ENCODE measurements around the gene LRP4.

LRP4 gene

DNA sequence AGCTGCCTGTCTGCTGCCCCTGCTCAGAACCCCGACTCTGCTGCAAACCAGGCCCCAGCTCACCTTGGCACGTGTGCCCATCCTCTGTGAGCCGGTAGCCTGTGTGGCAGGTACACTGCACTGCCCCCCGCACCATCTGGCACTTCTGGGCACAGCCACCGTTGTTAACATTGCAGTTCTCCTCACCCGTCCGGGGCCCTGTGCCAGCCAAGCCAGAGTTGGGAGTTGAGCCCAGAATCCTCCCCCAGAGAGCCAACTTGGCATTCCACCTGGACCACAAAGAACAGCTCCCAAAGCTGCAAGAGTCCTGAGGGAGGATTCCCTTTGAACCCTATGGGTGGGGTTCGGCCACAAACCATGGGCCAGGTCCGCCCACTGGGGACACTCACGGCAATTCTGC lies 22.5 kb downstream of the LRP4 start:
- no peak for DNase-seq (ENCODE audit: low read depth, low spot score)

DNA sequence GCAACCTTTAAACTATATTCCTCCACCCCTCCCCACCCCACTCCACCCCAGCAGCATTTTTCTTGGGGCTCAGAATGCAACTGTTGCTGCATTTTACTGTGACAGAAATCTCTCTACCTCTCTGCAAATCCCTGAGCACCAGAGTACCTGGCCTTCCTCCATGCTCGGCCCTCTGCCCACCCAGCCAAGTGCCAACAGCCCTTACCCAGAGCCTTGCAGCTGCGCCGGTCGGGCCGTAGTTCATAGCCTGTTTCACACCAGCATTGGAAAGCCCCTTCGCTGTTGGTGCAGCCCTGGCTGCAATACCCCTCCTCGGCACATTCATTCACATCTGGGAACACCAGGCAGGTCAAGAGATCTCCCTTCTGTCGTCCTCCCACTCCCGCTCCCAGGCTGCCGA lies 23.4 kb downstream of the LRP4 start:
- no peak for DNase-seq (ENCODE audit: low read depth, low spot score)

DNA sequence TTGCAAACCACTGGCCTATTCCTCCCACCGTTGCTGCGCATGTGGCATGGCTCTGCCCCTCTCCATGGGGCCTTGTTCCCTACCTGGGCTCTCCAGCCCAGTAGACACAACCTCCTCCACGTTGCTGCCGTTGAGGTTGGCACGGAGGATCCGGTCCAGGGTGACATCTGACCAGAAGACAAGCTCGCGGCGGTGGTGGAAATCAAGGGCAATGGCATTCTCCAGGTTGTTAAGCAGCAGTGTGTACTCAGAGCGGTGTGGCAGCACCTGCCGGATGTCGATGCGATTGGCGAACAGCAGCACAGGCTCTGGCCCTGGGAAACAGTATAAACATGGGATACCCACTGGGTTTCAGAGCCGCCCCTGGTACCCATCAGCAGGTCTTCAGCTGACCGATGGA lies 23.8 kb downstream of the LRP4 start:
- DNase-seq (ENCODE audit: low read depth, low spot score) = no peak

DNA sequence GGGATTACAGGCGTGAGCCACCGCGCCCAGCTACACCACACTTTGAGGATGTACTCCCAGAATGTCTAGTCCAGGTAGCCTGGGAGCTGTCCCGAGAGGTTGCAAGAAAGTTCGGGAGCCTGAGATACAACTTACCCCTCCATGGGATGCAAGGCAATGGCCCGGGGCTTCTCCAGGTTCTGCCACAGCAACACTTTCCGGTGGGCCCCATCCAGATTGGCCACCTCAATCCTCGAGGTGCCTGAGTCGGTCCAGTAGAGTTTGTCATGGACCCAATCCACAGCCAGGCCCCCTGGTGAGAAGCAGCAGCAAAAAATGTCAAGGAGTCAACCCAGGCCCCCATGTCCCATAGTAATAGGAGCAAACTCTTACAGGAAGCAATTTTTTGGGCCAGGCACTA lies 25.5 kb downstream of the LRP4 start:
- no peak for DNase-seq (ENCODE audit: low read depth, low spot score)

GRCh38 chr11:46892109-46892508 lies 26.2 kb downstream of the LRP4 start:
- no peak for DNase-seq (ENCODE audit: low read depth, low spot score)

- no peak for DNase-seq (ENCODE audit: low read depth, low spot score)
These were observed 27.7 kb downstream of the LRP4 start for GRCh38 chr11:46890665-46891064.

DNA sequence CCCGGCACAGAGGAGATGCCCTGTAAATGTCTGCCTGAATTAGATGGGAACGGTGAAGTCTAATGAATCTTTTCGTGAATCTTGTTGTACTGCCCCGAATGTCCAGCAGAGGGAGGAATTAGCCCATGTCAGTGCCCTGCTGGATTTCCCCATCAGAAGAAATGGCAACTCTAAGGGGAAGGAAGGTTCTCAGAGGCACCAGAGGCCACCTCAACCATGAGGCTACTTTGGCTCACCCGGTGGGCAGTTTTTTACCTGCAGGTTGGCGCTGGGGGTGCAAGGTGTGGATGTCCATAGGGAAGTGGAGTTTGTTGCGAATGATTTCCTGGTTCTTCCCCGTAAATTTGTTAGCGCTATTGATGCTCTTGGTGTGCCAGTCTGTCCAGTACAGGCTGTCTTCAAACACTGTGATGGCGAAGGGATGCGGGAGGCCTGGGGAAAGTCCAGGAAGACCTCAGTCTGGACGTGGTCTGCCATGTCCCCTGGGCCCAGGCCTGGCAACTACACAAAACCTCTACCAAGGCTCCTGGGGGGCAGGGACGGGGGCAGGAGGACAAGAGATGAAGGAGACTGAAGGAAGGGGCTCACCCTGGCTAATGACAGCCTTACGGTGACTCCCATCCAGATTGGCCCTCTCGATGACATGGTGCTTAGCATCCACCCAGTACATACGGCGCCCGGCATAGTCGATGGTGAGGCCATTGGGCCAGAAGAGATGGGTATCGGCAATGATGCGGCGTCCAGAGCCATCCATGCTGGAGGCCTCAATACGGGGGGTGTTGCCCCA lies 28.5 kb downstream of the LRP4 start:
- DNase-seq (ENCODE audit: low read depth, low spot score) = no peak

GRCh38 chr11:46889251-46889650 lies 29.1 kb downstream of the LRP4 start:
- no peak for DNase-seq (ENCODE audit: low read depth, low spot score)

DNA sequence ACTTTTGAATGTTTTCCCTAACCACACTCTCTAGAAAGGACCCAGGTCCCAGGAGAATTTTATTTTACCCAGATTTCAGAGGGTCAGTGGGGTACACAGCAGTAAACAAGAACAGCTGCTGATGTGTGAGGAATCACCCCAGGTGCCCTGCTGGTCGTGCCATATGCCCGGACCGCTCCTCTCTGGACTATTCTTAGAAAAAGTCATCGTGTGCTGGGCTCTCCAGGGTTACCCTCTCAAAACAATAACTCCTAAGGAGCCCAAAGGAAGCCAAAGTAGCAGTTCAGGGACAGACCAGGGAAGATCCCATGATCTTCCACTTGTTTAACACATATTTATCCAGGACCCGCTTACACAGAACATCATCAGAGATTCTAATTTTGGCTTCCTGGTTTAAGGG lies 29.7 kb downstream of the LRP4 start:
- DNase-seq (ENCODE audit: low read depth, low spot score) = no peak

DNA sequence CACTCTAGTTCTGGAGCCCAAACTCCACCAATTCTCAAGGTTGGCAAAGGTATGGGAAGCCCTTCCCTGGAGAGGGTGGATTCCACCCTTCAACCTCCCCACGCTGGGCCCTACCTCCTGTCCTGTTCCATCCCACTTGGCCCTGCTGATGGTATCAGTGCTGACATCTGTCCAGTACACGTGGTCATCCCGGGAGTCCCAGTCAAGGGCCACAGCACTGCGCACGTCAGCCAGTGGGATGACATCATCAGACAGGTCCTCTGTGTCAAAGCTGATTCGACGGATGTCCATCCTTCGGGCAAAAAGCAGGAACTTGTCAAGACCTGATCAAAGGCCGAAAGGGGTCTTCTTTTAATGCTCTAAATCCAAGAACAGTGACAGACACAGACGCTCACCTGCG lies 32.1 kb downstream of the LRP4 start:
- DNase-seq (ENCODE audit: low read depth, low spot score) = no peak

DNA sequence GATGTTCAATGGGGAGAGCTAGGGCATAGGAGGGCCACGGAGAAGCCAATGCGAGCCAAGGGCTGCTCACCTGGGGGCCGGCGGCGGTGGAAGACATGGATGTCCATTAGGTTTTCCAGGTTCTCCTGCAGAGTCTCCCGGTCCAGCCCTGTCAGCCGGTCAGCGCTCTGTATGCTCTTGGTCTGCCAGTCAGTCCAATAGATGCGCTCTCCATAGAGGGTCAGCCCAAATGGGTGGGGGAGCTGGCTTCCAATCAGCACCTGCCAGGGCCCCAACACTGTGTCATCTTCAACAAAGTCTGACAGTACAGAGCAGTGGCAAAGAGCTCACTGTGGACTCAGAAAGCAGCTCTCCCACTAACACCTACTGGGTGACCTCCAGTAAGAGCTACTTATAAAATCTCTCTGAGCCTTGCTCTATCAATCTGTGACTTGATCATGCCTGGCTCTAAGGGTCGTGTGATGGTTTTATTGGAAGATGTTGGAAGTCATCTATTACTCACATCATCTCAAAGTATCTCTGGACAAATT lies 39.2 kb downstream of the LRP4 start:
- no peak for DNase-seq (ENCODE audit: low read depth, low spot score)

GRCh38 chr11:46877580-46877979 lies 40.8 kb downstream of the LRP4 start:
- DNase-seq (ENCODE audit: low read depth, low spot score) = no peak

DNA sequence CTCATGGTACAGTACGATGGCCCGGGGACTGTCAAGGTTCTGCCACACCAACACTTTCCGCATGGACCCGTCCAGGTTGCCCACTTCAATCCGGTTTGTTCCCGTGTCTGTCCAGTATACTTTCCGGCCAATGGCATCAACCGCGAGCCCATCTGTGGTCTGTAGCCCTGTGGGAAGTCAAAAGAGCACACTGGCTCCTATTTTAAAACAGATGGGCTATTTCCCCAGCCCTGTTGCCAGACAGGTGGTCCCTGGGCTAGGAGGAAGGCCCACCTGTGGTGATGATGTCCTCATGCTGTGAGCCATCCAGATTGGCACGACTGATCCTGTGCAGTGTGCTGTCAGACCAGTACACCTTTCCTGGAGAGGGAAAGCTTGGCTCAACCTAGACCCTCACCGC lies 41.9 kb downstream of the LRP4 start:
- no peak for DNase-seq (ENCODE audit: low read depth, low spot score)

- no peak for DNase-seq (ENCODE audit: low read depth, low spot score)
These were observed 43.8 kb downstream of the LRP4 start for GRCh38 chr11:46874586-46874985.

DNA sequence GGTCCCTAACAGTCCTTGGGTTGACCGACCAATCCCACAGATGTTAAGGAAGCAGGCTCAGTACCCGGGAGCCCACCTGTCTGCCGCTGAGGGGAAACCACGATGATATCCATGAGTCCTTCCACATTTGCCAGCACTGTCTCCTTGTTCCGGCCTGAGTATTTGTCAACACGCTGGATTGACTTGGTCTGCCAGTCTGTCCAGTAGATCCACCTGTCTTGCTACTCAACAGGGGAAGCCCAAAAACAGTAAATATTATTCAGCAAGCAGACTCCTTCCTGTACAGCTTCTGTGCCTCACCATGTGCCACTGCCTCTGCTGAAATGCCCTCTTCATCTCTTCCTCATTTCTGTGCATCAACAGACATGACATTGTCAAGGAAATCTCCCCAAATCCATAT lies 49.4 kb downstream of the LRP4 start:
- no peak for DNase-seq (ENCODE audit: low read depth, low spot score)

DNA sequence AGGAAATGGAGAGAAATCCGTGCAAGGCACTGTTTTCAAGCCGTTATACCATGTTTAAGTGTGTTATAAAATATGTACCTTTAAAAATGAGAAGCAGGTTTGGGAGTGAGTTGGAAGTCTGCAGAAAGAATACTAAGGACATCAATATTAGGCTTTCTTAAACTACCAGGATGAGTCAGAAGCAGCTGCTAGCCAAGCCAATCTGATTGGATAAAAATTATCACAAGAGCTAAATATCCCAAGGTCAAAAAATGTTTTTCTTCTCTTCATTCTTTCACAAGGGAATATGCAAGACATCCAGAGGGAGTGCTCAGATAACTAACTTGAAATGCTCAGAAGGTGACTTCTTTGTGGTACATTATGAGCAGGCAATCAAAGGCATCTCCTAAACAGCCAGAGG lies 53.0 kb downstream of the LRP4 start:
- no peak for DNase-seq (ENCODE audit: low read depth, low spot score)

- DNase-seq (ENCODE audit: low read depth, low spot score) = no peak
These were observed 58.1 kb downstream of the LRP4 start for GRCh38 chr11:46860218-46860617.

DNA sequence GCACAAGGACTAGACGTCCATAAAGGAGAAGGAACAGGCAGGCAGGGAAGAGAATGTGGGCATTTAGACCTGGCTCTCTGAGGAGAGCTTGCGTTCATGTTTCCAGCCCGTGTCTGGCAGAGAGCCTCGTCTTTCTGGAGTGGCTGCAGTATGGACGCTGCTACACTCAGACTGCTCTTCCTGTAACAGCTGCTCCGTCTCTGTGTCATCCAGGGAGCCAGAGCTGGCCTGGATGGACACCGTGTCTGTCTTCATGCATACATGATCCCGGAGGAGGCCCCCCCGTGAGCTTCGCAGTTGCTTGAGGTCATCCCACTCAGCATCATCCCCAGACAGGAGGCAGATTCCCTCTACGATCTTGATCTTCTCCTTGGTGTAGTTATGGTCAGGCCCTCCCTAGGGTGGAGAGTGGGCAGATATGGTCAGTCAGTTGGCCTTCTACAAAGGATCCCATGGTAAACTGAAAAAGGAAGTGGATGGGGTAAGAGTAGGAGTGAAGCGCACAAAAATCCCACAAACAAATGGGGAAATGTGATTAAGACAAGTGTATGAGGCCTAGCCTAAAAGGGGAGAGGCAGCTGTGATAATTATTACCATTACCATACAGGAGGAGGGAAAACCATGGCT lies 59.3 kb downstream of the LRP4 start:
- no peak for DNase-seq (ENCODE audit: low read depth, low spot score)

DNA sequence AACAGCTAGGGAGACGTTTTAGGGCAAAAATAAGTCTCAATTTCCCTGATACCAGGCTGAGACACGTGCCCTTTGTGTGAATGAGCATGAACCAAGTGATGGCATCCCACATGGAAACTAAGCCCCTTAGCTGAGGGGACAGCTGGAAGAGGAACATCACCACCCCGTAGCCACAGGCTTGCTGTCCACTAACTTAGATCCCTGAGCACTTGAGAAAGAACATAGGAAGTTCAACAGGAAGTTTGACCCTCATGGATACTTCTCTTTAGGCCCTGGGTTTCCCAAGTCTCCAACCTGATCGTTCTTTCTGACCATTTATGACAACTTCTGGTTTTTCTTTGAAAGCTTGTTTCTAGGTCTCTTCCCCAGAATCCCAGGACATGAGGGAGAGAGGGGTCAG lies 60.7 kb downstream of the LRP4 start:
- DNase-seq (ENCODE audit: low read depth, low spot score) = no peak

DNA sequence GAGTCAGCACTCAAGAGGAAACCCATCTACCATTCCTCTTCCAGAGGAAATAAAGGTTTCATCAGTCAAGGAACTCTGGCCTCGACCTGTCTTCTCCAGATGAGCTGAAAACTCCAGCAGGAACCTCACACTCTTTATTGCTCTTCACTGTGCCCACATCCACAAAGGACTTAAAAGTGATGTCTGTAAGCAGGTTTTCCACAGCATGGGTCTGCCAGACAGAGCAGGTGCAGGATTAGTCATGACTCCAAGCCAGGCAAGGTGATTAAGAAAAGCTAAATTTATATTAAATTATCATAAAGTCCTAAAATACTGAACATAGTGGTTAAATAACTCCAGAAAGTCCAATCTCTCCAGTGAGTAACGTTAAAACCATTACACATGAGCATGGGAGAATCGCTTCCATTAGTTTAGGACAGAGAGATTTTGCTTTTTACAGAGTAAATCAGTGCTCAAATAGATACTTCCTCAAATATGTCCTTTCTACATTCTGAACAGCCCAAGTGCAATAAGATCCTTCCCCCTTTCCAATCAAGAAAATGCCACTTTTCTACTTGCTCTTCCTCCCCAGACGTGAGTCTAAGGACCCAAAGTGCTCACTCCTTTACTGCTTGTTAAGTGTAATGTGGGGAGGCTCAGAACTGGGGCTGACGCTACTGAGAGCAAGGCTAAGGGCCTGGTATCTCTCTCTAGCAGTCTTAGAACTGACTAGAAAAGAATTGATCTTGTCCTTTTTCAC lies 61.6 kb downstream of the LRP4 start:
- DNase-seq (ENCODE audit: low read depth, low spot score) = no peak

DNA sequence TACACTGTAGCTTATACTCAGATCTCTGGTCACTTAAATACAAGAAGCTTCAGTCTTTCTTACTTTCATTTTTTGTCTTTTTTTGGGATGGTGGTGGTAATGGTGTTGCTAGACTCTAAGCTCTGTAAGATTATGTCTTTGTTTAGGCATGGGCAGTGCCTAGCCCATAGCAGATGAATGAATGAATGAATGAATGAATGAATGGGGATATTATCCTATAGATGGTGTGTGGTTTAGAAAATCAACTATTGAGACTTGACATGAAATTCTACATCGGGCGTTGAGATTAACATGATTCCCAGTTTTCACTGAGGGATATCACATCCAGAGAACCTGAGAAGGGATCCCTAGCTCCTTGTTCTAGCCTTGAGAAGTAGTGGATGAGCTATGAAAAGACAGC lies 62.5 kb downstream of the LRP4 start:
- DNase-seq (ENCODE audit: low read depth, low spot score) = no peak

- DNase-seq (ENCODE audit: low read depth, low spot score) = no peak
These were observed 63.2 kb downstream of the LRP4 start for GRCh38 chr11:46855167-46855566.

Data from iPS DF 19.7 (cell line).